Naive thymus-derived CD4-positive, alpha-beta T cell (primary cell): ENCODE measurements around the gene HLTF. TPM values are rescaled to one million over a fixed set of nuclear protein-coding genes. Genes with fewer than 3 reads are reported as not detected.

ENCODE experiments used
- ATAC-seq: fragments of 150-1000 bp; cut with Tn5 transposase; 2 replicates; pipeline ENCODE4 v1.10.0; 2021; ENCODE audit warnings: mild to moderate bottlenecking, moderate library complexity
- CTCF ChIA-PET: fragments of 350-600 bp; sonication (Branson Sonifier 250); formaldehyde crosslinking; loops from one replicate; lab custom pipeline; 2021; ENCODE audit warnings: antibody characterized with exemption; lab: Charles Lee
- POLR2A ChIA-PET: fragments of 350-600 bp; sonication (Branson Sonifier 250); formaldehyde crosslinking; loops from one replicate; lab custom pipeline; 2021; ENCODE audit warnings: antibody characterized with exemption, inconsistent platforms; lab: Charles Lee
- DNase-seq, 9 donors: peaks; one replicate each; pipeline versions ENCODE4 v3.0.0 to v3.0.0-alpha.2; 2020 to 2022; ENCODE audit warnings: mixed read lengths in 1 of 9
- H3K27ac ChIP-seq: one replicate; pipeline ENCODE4 v1.7.0; 2013; ENCODE audit warnings: mild to moderate bottlenecking, low read depth, low read length, moderate library complexity
- H3K27me3 ChIP-seq, 2 donors: one replicate each; pipeline ENCODE4 v1.7.0; 2013; ENCODE audit warnings: low read length in 2 of 2, mild to moderate bottlenecking in 2 of 2, moderate library complexity in 2 of 2; ENCODE audit not compliant: control insufficient read depth in 2 of 2, insufficient read depth in 2 of 2
- H3K36me3 ChIP-seq, 3 experiments: 1 replicate in 2 of 3; 2 replicates in 1 of 3; pipeline ENCODE4 v1.7.0; 2013; ENCODE audit warnings: low read length in 3 of 3, mild to moderate bottlenecking in 3 of 3, moderate library complexity in 1 of 3; ENCODE audit not compliant: insufficient read depth in 3 of 3, control insufficient read depth in 2 of 3
- H3K4me1 ChIP-seq, 2 donors: one replicate each; pipeline ENCODE4 v1.7.0; 2013; ENCODE audit warnings: low read length in 2 of 2, mild to moderate bottlenecking in 2 of 2, moderate library complexity in 1 of 2; ENCODE audit not compliant: control insufficient read depth in 2 of 2, insufficient read depth in 2 of 2
- H3K4me3 ChIP-seq: 2 replicates; pipeline ENCODE4 v1.7.0; 2013; ENCODE audit warnings: mild to moderate bottlenecking, low read length
- H3K9me3 ChIP-seq, 3 experiments: 1 replicate in 2 of 3; 2 replicates in 1 of 3; pipeline ENCODE4 v1.7.0; 2013; ENCODE audit warnings: low read length in 3 of 3; ENCODE audit not compliant: control insufficient read depth in 2 of 3
- H3K27ac Mint-ChIP-seq, 9 donors: one replicate each; pipeline ENCODE4 v1.8.0; 2020 to 2022; ENCODE audit warnings: mixed read lengths in 9 of 9, mild to moderate bottlenecking in 8 of 9, moderate library complexity in 5 of 9, inconsistent platforms in 2 of 9
- H3K27me3 Mint-ChIP-seq, 5 donors: one replicate each; pipeline ENCODE4 v1.8.0; 2021 to 2022; ENCODE audit warnings: mixed read lengths in 5 of 5, mild to moderate bottlenecking in 1 of 5
- H3K36me3 Mint-ChIP-seq, 5 donors: one replicate each; pipeline ENCODE4 v1.8.0; 2020 to 2022; ENCODE audit warnings: mixed read lengths in 5 of 5, mild to moderate bottlenecking in 3 of 5, inconsistent platforms in 1 of 5
- H3K4me1 Mint-ChIP-seq, 7 donors: one replicate each; pipeline ENCODE4 v1.8.0; 2020 to 2022; ENCODE audit warnings: mixed read lengths in 7 of 7, mild to moderate bottlenecking in 3 of 7, inconsistent platforms in 1 of 7
- H3K4me3 Mint-ChIP-seq, 10 donors: one replicate each; pipeline ENCODE4 v1.8.0; 2020 to 2022; ENCODE audit warnings: mild to moderate bottlenecking in 10 of 10, mixed read lengths in 10 of 10, moderate library complexity in 6 of 10, inconsistent platforms in 2 of 10
- H3K9me3 Mint-ChIP-seq, 11 donors: one replicate each; pipeline ENCODE4 v1.8.0; 2020 to 2022; ENCODE audit warnings: mixed read lengths in 11 of 11, mild to moderate bottlenecking in 4 of 11, inconsistent platforms in 1 of 11, moderate library complexity in 1 of 11
- intact Hi-C, 2 donors: fragments of 100-400 bp; cut with micrococcal nuclease; formaldehyde crosslinking; loops; one replicate each; pipeline ENCODE4 v1.15.1; 2023
- polyA plus RNA-seq, 2 donors: library from polyadenylated mRNA; unstranded; fragments of 300-500 nt; fragmentation: Illumina TruSeq; gene quantifications; one replicate each; pipeline ENCODE4 v1.2.3, GENCODE V29; 2021
- total RNA-seq, 6 experiments: library from RNA in 5 of 6; stranded (reverse) in 5 of 6; gene quantifications; 1 replicate in 5 of 6; 2 replicates in 1 of 6; pipeline ENCODE4 v1.2.3 and lab custom pipeline; 2021 to 2026

The HLTF gene
- total and polyA plus RNA-seq, 7 experiments from 2014 or later = 9.1 to 26.5 (median 18.5) TPM

DNA sequence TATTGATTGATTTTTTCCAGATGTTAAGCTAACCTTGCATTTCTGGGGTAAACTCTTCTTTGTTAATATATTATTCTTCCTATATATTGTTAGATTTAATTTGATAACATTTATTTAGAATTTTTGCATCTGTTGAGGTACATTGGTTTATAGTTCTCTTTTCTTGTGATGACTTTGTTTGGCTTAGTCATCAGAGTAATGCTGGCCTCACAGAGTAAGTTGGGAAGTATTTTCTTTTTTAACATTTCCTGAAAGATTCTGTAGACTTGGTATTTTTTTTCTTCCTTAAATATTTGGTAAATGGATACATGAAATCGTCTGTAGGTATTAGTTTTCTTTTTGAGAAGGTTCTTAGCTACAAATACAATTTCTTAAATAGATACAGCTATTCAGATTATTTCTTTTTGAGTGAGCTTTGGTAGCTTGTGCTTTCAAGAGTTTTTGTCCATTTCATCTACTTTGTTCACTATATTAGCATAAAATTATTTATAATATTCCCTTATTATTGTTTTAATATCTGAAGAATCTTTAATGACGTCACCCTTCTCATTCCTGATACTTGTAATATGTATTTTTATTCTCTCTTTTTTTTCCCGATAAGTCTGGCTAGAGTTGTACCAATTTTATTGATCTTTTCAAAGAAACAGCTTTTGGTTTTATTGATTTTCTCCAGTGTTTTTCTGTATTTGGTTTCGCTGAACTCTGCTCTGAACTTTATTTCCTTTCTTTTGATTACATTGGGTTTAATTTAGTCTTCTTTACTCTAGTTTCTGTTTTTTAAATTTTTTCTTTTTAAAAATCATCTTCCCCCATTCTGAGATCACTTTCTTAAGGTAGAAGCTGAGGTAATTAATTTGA lies 36.6 kb upstream of the HLTF start:
- intact Hi-C loops = loop anchor here in 1 of 2 donors (5.0 kb wide), 1 partner anchor 229 kb away; no protein-coding TSS in a partner anchor
- H3K4me3 Mint-ChIP-seq = no peak overlapping the region
- Histone ChIP-seq H3K27ac (no peak overlapping the region), H3K36me3 (no peaks in the 10 kb centered on the region), H3K27me3 (no peaks in the 10 kb centered on the region), H3K4me1 (no peaks in the 10 kb centered on the region), H3K9me3 (no peaks in the 10 kb centered on the region), H3K4me3 (no peak overlapping the region)
- H3K27ac Mint-ChIP-seq = no peak overlapping the region
- peaks cover 0 to 8% (median 1%) of the 10 kb centered on the region in 7 donors for H3K4me1 Mint-ChIP-seq
- no peaks in the 10 kb centered on the region for H3K9me3 Mint-ChIP-seq
- ChIA-PET POLR2A (interaction anchor here (1.1 kb wide), 1 partner anchor 1281 kb away, joined by 3 read pairs; no protein-coding TSS in a partner anchor), CTCF (interaction anchor here (0.5 to 4.7 kb wide), 3 partner anchors 31 to 594 kb away, joined by 3 to 77 read pairs (median 3); no protein-coding TSS in a partner anchor)
- H3K36me3 Mint-ChIP-seq = no peaks in the 10 kb centered on the region
- ATAC-seq = no peak
- H3K27me3 Mint-ChIP-seq = peaks cover 0 to 27% (median 9%) of the 10 kb centered on the region in 5 donors
- no peak for DNase-seq

DNA sequence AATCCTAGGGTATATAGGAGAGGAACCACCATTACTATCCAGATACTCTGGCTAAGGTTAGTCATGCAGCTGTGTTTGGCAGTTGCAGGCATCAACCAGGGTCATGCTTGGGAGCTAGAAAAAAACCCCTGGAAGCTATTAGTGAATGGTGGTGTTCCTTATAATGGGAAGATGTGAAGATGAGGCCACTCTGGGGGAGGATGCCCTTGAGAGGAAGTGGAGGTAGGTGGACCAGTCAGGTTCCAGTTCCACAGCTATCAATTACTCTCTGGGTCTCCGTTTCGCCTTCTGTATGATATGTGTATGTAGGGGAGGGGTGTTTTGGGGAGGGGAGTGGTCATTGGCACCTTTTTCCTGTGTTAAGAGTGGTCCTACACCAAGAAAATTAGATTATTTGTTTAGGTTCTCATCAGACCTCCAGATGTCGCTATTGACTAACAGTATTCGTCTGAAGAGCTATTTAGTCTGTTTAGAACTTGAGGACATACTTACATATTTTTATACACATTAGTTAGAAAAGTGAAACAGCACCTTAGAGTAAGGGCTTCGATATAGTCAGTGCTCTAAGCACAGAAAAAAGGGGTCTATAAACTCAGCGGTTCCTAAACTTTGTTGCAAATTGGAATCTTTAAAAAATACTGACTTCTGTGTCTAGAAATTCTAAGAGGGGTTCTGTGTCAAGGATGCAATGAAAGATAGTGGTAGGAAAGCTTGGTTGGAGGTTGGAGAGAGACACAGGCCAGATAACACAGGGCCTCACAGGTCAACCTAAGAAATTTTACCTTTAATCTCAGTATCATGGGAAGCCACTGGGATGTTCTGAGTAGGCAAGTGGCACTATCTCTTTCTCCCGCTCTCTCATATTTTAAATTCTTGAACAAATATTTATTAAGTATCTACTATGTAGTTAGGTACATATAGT lies 34.0 kb upstream of the HLTF start:
- H3K36me3 ChIP-seq = no peaks in the 10 kb centered on the region
- no peak overlapping the region for H3K4me3 ChIP-seq
- POLR2A ChIA-PET = interaction anchor here (0.6 to 1.5 kb wide), 3 partner anchors 9 to 155 kb away, joined by 3 to 7 read pairs (median 4); partner anchors contain the start of gene HPS3

DNA sequence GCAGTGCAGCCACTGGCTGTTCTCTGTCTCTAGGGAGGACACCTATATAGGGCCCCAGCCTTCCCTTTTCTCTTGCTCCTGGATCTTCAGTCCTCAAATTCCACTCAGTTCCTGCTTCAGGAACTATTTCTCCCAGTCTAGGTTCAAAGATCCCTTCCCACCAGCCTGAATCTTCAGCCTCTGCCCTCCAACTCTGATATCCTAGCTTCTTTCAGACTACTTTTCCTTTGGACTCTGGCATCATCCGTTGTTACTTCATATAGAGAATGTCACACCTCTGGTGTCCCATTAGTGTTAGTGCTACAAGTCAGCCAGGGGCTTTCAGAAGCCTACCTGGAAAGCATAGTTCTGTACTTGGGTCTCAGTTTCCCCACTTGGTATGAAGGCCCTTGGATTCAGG lies 33.1 kb upstream of the HLTF start:
- H3K27ac ChIP-seq = no peak overlapping the region
- Mint-ChIP-seq H3K27me3 (peaks cover 0 to 5% (median 4%) of the 10 kb centered on the region in 5 donors), H3K9me3 (no peaks in the 10 kb centered on the region), H3K4me3 (no peak overlapping the region), H3K4me1 (peaks cover 0 to 7% (median 0%) of the 10 kb centered on the region in 7 donors), H3K27ac (no peak overlapping the region), H3K36me3 (no peaks in the 10 kb centered on the region)
- CTCF ChIA-PET = interaction anchor here (0.5 to 4.7 kb wide), 13 partner anchors 12 to 689 kb away, joined by 3 to 77 read pairs (median 4); partner anchors contain the start of gene HPS3
- DNase-seq (no peak), ATAC-seq (no peak)
- no peaks in the 10 kb centered on the region for H3K9me3 ChIP-seq
- no peaks in the 10 kb centered on the region for H3K4me1 ChIP-seq
- H3K27me3 ChIP-seq = no peaks in the 10 kb centered on the region
- H3K36me3 ChIP-seq = no peaks in the 10 kb centered on the region
- POLR2A ChIA-PET = interaction anchor here (1.1 kb wide), 1 partner anchor 10 kb away, joined by 4 read pairs; the partner anchor contains the start of gene HPS3
- intact Hi-C loops = no loop called here
- no peak overlapping the region for H3K4me3 ChIP-seq

More for the DNA sequence above, 34.0 kb upstream of the HLTF start:
- H3K4me3 Mint-ChIP-seq = no peak overlapping the region
- Histone ChIP-seq H3K27me3 (no peaks in the 10 kb centered on the region), H3K4me1 (no peaks in the 10 kb centered on the region), H3K9me3 (no peaks in the 10 kb centered on the region), H3K27ac (no peak overlapping the region)
- H3K9me3 Mint-ChIP-seq = no peaks in the 10 kb centered on the region
- peak overlapping the region in 2 of 9 donors; percentile 3 to 74 for H3K27ac Mint-ChIP-seq
- H3K36me3 Mint-ChIP-seq = no peaks in the 10 kb centered on the region
- intact Hi-C loops = loop anchor here (1.0 to 5.0 kb wide), 8 partner anchors 153 to 688 kb away; no protein-coding TSS in a partner anchor
- peak in 7 of 9 donors; percentile 37 to 60 (median 49) for DNase-seq
- CTCF ChIA-PET = interaction anchor here (0.6 to 4.7 kb wide), 21 partner anchors 11 to 847 kb away, joined by 3 to 77 read pairs (median 4); partner anchors contain the start of gene HPS3
- H3K27me3 Mint-ChIP-seq = peaks cover 0 to 12% (median 8%) of the 10 kb centered on the region in 5 donors
- H3K4me1 Mint-ChIP-seq = peaks cover 0 to 7% (median 0%) of the 10 kb centered on the region in 7 donors
- peak; percentile 90 for ATAC-seq

DNA sequence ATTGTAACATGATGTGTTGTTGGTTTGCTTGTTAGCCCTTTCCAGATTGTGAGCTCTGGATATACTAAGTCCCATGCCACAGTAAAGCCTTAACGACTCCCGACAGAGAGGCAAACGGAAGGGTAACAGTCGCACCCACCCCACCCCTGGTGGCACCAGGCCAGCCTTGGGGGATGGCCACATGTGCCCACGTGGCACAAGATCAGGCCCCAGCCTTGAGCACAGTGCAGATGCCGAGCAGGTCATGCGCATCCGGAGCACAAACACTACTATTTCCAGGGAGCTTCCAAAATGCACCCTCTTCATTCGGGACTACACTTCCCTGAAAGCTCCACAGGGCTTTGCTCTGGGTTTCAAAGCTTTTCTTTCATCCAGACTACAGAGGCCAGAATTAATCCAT lies 32.4 kb upstream of the HLTF start:
- intact Hi-C loops = no loop called here
- Histone ChIP-seq H3K36me3 (no peaks in the 10 kb centered on the region), H3K4me3 (no peak overlapping the region), H3K9me3 (no peaks in the 10 kb centered on the region), H3K27ac (no peak overlapping the region), H3K4me1 (no peaks in the 10 kb centered on the region), H3K27me3 (no peaks in the 10 kb centered on the region)
- ChIA-PET CTCF (interaction anchor here (2.1 to 3.7 kb wide), 4 partner anchors 12 to 690 kb away, joined by 7 to 27 read pairs (median 15); partner anchors contain the start of gene HPS3), POLR2A (interaction anchor here (1.1 kb wide), 1 partner anchor 10 kb away, joined by 4 read pairs; the partner anchor contains the start of gene HPS3)
- DNase-seq = no peak
- Mint-ChIP-seq H3K9me3 (no peaks in the 10 kb centered on the region), H3K4me3 (no peak overlapping the region), H3K27me3 (no peaks in the 10 kb centered on the region), H3K4me1 (peaks cover 0 to 7% (median 0%) of the 10 kb centered on the region in 7 donors), H3K36me3 (no peaks in the 10 kb centered on the region), H3K27ac (peak overlapping the region in 1 of 9 donors; percentile 52)
- no peak for ATAC-seq

DNA sequence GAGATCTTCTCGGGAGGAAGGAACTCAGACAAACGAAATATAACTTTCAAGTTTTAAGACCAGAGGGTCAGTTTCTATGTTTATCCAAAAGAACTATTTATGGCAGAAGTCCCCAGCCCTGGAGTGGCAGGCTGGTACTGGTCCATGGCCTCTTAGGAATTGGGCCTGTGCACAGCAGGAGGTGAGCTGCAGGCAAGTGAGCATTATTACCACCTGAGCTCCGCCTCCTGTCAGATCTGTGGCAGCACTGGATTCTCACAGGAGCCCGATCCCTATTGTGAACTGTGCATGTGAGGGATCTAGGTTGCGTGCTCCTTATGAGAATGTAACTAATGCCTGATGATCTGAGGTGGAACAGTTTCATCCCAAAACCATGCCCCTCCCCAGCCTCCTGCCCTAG lies 28.8 kb upstream of the HLTF start:
- no peak overlapping the region for H3K4me3 Mint-ChIP-seq
- H3K36me3 Mint-ChIP-seq = no peaks in the 10 kb centered on the region
- no peak for ATAC-seq
- no peaks in the 10 kb centered on the region for H3K27me3 ChIP-seq
- H3K36me3 ChIP-seq = no peaks in the 10 kb centered on the region
- H3K27ac Mint-ChIP-seq = no peak overlapping the region
- no peak for DNase-seq
- ChIA-PET CTCF (no interaction called here), POLR2A (no interaction called here)
- intact Hi-C loops = no loop called here
- no peaks in the 10 kb centered on the region for H3K9me3 ChIP-seq
- H3K4me1 Mint-ChIP-seq = peaks cover 0 to 2% (median 0%) of the 10 kb centered on the region in 7 donors
- no peak overlapping the region for H3K4me3 ChIP-seq
- no peaks in the 10 kb centered on the region for H3K4me1 ChIP-seq
- no peaks in the 10 kb centered on the region for H3K27me3 Mint-ChIP-seq
- H3K27ac ChIP-seq = no peak overlapping the region
- H3K9me3 Mint-ChIP-seq = peaks cover 0 to 4% (median 0%) of the 10 kb centered on the region in 11 donors

DNA sequence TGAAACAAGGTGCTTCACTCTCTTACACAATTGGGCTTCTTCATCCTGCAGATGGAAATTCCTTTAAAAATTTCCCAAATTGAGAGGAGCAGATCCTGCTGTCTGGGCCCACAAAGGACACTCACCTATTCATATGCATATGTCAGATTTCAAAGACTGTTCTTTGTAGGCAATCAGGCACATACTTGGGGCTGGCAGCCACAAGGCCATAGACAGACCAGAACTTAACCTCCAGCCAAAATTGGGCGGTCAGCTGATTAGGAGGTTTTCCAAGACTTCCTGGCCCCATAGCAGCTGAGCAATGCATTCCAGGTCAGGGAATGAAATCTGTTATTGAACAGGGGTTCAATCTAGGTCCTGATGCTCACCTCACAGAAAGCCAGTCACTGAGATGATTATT lies 28.1 kb upstream of the HLTF start:
- Mint-ChIP-seq H3K36me3 (no peaks in the 10 kb centered on the region), H3K27ac (no peak overlapping the region), H3K4me1 (no peaks in the 10 kb centered on the region), H3K4me3 (no peak overlapping the region), H3K9me3 (peaks cover 0 to 7% (median 0%) of the 10 kb centered on the region in 11 donors), H3K27me3 (no peaks in the 10 kb centered on the region)
- Histone ChIP-seq H3K36me3 (no peaks in the 10 kb centered on the region), H3K27ac (no peak overlapping the region), H3K9me3 (no peaks in the 10 kb centered on the region), H3K27me3 (no peaks in the 10 kb centered on the region), H3K4me1 (no peaks in the 10 kb centered on the region), H3K4me3 (no peak overlapping the region)
- ATAC-seq (no peak), DNase-seq (no peak)
- ChIA-PET CTCF (no interaction called here), POLR2A (no interaction called here)
- intact Hi-C loops = no loop called here
